OCI-LY3 (cell line): ENCODE results near the gene NDRG4.

Experiments used
- H2AFZ ChIP-seq: fragments of 200-600, 300-600 bp; shearing (Covaris generic); 2 replicates; pipeline ENCODE4 v1.6.0; 2014; ENCODE audit warnings: antibody characterized with exemption, low read depth, low read length
- H3K27ac ChIP-seq: fragments of 200-600, 300-600 bp; sonication (generic); 2 replicates; pipeline ENCODE4 v1.5.1; 2014; ENCODE audit warnings: mild to moderate bottlenecking, low read length, moderate library complexity, mixed read lengths
- H3K27me3 ChIP-seq: fragments of 200-600, 300-600 bp; sonication (generic); 2 replicates; pipeline ENCODE4 v1.6.1; 2014; ENCODE audit warnings: low read depth, low read length, mixed read lengths
- H3K36me3 ChIP-seq: fragments of 200-600, 300-600 bp; sonication (generic); replicated peaks from 2 replicates; pipeline ENCODE3; 2014; ENCODE audit warnings: low read depth, low read length, mixed read lengths
- H3K4me1 ChIP-seq: fragments of 300-600, 200-600 bp; sonication (generic); 2 replicates; pipeline ENCODE4 v1.6.1; 2014; ENCODE audit warnings: low read length, mixed read lengths
- H3K4me2 ChIP-seq: fragments of 200-600, 300-600 bp; sonication (generic); 2 replicates; pipeline ENCODE4 v1.6.1; 2014; ENCODE audit warnings: low read length, mixed read lengths
- H3K4me3 ChIP-seq: fragments of 300-600, 200-600 bp; sonication (generic); 2 replicates; pipeline ENCODE4 v1.5.1; 2014; ENCODE audit warnings: antibody characterized with exemption, mild to moderate bottlenecking, low read length, moderate library complexity
- H3K79me2 ChIP-seq: fragments of 300-600, 200-600 bp; shearing (Covaris generic); 2 replicates; pipeline ENCODE4 v1.6.1; 2014; ENCODE audit warnings: mild to moderate bottlenecking, low read length, mixed read lengths
- H3K9ac ChIP-seq: fragments of 300-600, 200-600 bp; shearing (Covaris generic); 2 replicates; pipeline ENCODE4 v1.6.0; 2014; ENCODE audit warnings: mild to moderate bottlenecking, low read length, moderate library complexity
- H3K9me3 ChIP-seq: fragments of 200-600, 300-600 bp; shearing (Covaris generic); 2 replicates; pipeline ENCODE4 v1.6.1; 2014; ENCODE audit warnings: low read length, mixed read lengths; ENCODE audit not compliant: insufficient read depth
- H4K20me1 ChIP-seq: fragments of 200-600, 300-600 bp; sonication (generic); 2 replicates; pipeline ENCODE4 v1.6.1; 2016; ENCODE audit warnings: low read length, mixed read lengths; ENCODE audit not compliant: insufficient read depth
- EZH2phosphoT487 ChIP-seq: fragments of 200-600 bp; shearing (Covaris generic); IDR thresholded peaks from 2 replicates; pipeline ENCODE4 v1.6.1; 2018; ENCODE audit warnings: antibody characterized with exemption, mixed run types, low read depth
- TF ChIP-seq, protein P1 (sequence below): fragments of 200-600, 300-600 bp; sonication (generic); IDR thresholded peaks from 2 replicates; pipeline ENCODE4 v1.5.1; 2014; ENCODE audit warnings: antibody characterized with exemption, low read length, low read depth

NDRG4 gene

GRCh38 chr16:58476791-58477190 lies 23.2 kb upstream of the NDRG4 start:
- Histone ChIP-seq H3K4me2 (no peak overlapping the region), H3K36me3 (no peaks in the 10 kb centered on the region), H3K27me3 (peaks cover 10% of the 10 kb centered on the region), H3K79me2 (no peaks in the 10 kb centered on the region), H3K27ac (no peak overlapping the region), H3K4me1 (peaks cover 9% of the 10 kb centered on the region), H4K20me1 (no peaks in the 10 kb centered on the region), H2AFZ (no peak overlapping the region), H3K9ac (no peak overlapping the region), H3K9me3 (no peaks in the 10 kb centered on the region), H3K4me3 (no peak overlapping the region)
- TF ChIP-seq EZH2phosphoT487: no peak

DNA sequence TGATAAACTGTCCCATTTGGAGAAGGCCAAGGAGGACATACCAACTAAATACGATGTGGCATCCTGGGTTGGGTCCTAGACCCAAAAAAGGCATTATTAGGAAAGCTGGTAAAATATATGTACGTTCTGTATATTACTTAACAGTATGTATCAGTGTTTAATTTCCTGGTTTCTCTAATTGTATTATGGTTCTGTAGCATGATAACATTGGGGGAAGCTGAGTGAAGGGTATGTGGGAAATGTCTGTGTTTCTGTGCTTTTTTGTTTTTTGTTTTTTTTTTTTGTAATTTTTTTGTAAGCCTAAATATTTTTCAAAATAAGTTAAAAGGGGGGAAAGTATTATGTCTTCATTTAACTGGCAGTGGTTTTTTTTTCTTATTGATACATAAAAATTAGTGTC lies 21.5 kb upstream of the NDRG4 start:
- H3K9me3 ChIP-seq: no peaks in the 10 kb centered on the region
- no peak for TF ChIP-seq EZH2phosphoT487
- TF ChIP-seq, protein P1, sequence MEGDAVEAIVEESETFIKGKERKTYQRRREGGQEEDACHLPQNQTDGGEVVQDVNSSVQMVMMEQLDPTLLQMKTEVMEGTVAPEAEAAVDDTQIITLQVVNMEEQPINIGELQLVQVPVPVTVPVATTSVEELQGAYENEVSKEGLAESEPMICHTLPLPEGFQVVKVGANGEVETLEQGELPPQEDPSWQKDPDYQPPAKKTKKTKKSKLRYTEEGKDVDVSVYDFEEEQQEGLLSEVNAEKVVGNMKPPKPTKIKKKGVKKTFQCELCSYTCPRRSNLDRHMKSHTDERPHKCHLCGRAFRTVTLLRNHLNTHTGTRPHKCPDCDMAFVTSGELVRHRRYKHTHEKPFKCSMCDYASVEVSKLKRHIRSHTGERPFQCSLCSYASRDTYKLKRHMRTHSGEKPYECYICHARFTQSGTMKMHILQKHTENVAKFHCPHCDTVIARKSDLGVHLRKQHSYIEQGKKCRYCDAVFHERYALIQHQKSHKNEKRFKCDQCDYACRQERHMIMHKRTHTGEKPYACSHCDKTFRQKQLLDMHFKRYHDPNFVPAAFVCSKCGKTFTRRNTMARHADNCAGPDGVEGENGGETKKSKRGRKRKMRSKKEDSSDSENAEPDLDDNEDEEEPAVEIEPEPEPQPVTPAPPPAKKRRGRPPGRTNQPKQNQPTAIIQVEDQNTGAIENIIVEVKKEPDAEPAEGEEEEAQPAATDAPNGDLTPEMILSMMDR: no peak
- no peak overlapping the region for H3K4me2 ChIP-seq

DNA sequence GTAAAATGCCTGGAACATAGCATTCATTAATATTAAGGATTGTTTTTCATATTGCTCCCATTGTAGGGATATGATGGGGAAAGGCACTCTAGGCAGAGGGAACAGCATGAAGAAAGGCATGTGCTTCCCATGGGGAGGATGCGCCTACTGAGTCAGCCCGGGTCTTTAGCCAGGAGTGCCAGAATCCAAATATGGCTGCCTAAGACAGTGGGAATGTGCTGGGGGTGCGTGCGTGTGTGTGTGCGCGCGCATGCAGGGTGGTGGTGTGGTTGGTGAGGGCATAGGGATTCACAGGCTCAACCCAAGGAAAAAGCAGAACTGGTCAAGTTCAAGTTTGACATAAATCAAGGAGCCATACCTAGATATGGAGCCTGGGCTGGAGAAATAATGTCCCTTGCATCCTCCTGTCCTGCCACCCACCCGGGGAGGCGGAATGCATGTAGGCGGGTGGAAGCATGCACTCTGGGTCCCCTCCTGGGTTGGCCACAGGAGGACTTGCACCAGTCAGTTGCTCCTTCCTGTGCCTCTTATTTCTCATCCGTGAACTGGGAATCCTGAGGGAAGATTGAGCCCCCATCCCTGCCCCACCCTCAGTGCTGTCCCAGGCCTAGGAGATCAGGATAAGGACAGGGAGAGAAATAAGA lies 18.6 kb upstream of the NDRG4 start:
- peaks cover 10% of the 10 kb centered on the region for H3K27me3 ChIP-seq
- no peak overlapping the region for H3K27ac ChIP-seq
- TF ChIP-seq, protein P1: no peak
- no peak for TF ChIP-seq EZH2phosphoT487
- H3K4me3 ChIP-seq: no peak overlapping the region
- H3K9me3 ChIP-seq: no peaks in the 10 kb centered on the region
- no peak overlapping the region for H3K9ac ChIP-seq
- no peak overlapping the region for H2AFZ ChIP-seq
- no peaks in the 10 kb centered on the region for H3K36me3 ChIP-seq
- no peaks in the 10 kb centered on the region for H3K79me2 ChIP-seq
- no peak overlapping the region for H3K4me2 ChIP-seq
- H3K4me1 ChIP-seq: no peaks in the 10 kb centered on the region
- no peaks in the 10 kb centered on the region for H4K20me1 ChIP-seq

More for the DNA sequence above, 21.5 kb upstream of the NDRG4 start:
- Histone ChIP-seq H3K36me3 (no peaks in the 10 kb centered on the region), H3K4me3 (no peak overlapping the region), H3K4me1 (peaks cover 9% of the 10 kb centered on the region), H2AFZ (no peak overlapping the region), H3K27ac (no peak overlapping the region), H3K27me3 (peaks cover 10% of the 10 kb centered on the region), H4K20me1 (no peaks in the 10 kb centered on the region), H3K9ac (no peak overlapping the region), H3K79me2 (no peaks in the 10 kb centered on the region)

- H3K4me2 ChIP-seq: no peak overlapping the region
Observed at GRCh38 chr16:58481931-58482330, 18.0 kb upstream of the NDRG4 start.

More at GRCh38 chr16:58481931-58482330, 18.0 kb upstream of the NDRG4 start:
- no peaks in the 10 kb centered on the region for H3K79me2 ChIP-seq
- TF ChIP-seq EZH2phosphoT487: no peak
- TF ChIP-seq, protein P1: no peak
- H2AFZ ChIP-seq: no peak overlapping the region
- no peak overlapping the region for H3K4me3 ChIP-seq
- H3K27ac ChIP-seq: no peak overlapping the region
- no peaks in the 10 kb centered on the region for H3K36me3 ChIP-seq
- no peaks in the 10 kb centered on the region for H3K4me1 ChIP-seq
- no peak overlapping the region for H3K9ac ChIP-seq
- peaks cover 10% of the 10 kb centered on the region for H3K27me3 ChIP-seq
- no peaks in the 10 kb centered on the region for H4K20me1 ChIP-seq
- no peaks in the 10 kb centered on the region for H3K9me3 ChIP-seq
